GM13977 (cell line): ENCODE measurements around the gene UTS2R.

ENCODE experiments used
- DNase-seq: peaks from one replicate; pipeline ENCODE4 v3.0.0; 2012; ENCODE audit warnings: low spot score
- in situ Hi-C: fragments of 300-500 bp; cut with MboI; formaldehyde crosslinking; loops from one replicate; pipeline ENCODE4 v1.12.0; 2022; ENCODE audit warnings: low sequenced_read_pairs, low pct_unique_long_range_greater_than_20kb, mixed read lengths, inconsistent platforms; ENCODE audit not compliant: unreplicated experiment
- TF ChIP-seq, protein P1 (sequence below): IDR thresholded peaks from 2 replicates; pipeline ENCODE4 v1.5.1; 2012; ENCODE audit warnings: mild to moderate bottlenecking, control low read depth; ENCODE audit not compliant: insufficient read depth; ENCODE audit errors: extremely low read depth, missing control alignments

UTS2R gene

DNA sequence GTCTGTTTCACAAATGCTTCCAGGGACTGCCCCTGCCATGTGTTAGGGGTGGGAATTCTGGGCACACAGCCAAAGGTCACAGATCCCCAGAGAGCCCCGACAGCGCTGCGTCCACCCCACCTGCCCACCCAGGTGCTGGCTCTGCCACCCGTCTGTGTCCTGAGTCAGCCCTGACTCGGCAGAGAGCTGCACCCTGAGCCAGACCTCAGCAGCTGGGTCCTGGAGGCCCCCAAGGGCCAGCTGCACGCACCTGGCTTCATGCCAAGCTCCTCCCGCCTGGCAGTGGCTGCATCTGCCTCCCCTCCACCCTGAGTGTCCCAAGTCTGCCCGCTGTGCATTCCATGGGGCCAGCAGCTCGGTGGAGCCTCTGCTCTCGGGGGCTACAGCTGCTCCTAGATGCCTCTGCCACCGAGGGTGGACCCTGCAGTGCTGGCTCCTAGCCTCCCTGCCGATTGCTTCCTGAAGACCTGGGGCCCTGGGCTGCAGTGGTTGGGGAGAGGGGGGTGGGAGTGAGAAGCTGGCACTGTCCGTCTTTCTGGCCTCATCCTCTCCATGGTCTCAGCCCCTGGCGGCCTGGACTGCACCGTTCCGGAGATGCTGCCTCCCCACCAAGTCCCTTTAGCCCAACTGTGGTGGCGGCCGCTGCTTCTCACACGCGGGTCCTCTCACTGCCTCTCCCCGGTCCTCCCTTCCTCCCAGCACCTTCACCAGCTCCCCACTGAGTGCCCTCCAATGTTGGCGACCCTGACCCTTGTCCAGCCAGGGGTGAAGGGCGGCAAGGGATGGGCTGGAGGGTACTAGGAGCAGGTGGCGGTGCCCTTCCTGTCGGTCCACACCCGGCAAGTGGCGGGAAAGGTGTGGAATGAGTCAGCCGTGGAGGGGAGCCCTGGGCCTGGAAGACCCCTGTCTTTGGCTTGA, 41.0 kb upstream of the UTS2R start:
- in situ Hi-C loops = no loop called here
- DNase-seq = no peak
- TF ChIP-seq, protein P1, sequence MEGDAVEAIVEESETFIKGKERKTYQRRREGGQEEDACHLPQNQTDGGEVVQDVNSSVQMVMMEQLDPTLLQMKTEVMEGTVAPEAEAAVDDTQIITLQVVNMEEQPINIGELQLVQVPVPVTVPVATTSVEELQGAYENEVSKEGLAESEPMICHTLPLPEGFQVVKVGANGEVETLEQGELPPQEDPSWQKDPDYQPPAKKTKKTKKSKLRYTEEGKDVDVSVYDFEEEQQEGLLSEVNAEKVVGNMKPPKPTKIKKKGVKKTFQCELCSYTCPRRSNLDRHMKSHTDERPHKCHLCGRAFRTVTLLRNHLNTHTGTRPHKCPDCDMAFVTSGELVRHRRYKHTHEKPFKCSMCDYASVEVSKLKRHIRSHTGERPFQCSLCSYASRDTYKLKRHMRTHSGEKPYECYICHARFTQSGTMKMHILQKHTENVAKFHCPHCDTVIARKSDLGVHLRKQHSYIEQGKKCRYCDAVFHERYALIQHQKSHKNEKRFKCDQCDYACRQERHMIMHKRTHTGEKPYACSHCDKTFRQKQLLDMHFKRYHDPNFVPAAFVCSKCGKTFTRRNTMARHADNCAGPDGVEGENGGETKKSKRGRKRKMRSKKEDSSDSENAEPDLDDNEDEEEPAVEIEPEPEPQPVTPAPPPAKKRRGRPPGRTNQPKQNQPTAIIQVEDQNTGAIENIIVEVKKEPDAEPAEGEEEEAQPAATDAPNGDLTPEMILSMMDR = no peak

- TF ChIP-seq, protein P1 = no peak
- in situ Hi-C loops = no loop called here
- no peak for DNase-seq
Observed at GRCh38 chr17:82331345-82331939, 40.1 kb upstream of the UTS2R start.

- in situ Hi-C loops = no loop called here
- TF ChIP-seq, protein P1 = no peak
- no peak for DNase-seq
Observed at GRCh38 chr17:82332669-82333278, 38.8 kb upstream of the UTS2R start.

DNA sequence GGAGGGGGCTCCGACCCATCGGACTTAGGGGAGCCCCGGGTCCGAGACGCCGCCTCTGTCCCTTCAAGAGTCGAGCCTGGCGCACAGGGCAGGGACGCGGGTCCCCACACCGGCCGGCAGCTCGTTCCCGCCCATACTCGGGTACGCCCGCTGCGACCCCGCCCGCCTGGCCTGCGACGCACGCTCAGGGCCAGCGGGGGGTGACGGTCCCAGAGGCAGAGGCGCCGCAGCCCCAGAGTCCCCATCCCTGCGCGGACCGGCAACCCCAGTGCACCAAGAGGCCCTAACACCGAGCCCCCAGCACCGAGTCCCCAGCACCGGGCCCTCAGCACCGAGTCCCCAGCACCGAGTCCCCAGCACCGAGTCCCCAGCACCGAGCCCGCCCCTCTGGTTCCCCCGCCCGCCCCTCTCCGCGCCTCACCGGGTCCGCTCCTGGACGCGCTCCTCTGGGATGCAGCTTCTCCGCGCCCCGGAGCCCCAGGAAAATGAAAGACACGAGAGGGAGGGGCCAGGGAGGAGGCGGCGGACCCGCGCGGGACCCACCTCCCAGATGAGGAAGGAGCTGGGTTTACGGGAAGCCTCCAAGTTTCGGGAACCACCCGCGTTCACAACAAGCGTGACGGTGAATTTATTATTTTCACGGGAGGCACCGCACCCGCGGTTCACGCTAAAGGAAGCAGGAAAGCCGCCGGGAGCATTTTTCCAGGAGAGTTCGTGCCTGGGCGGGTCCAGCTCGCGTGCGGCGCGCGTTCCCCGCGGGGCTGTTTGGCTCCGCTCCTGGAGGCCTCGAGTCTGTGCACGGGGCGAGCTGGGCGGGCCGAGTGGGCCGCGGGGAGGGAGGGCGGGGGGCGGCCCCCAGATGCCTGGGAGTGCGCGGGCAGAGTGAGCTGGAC, 38.0 kb upstream of the UTS2R start, which contains the start of gene SECTM1:
Gene SECTM1, minus strand, starts transcription at position 488 of the 893 bp plus-strand sequence. CDS start 6,526 bp downstream, outside the sequence.
- DNase-seq = no peak
- TF ChIP-seq, protein P1 = no peak
- in situ Hi-C loops = no loop called here

- in situ Hi-C loops = no loop called here
- no peak for DNase-seq
- TF ChIP-seq, protein P1 = no peak
Observed at GRCh38 chr17:82334204-82334621, 37.4 kb upstream of the UTS2R start.
